ENCODE measurements around the gene INTS4. TPM values are rescaled to one million over a fixed set of nuclear protein-coding genes. Genes with fewer than 3 reads are reported as not detected.

Gene INTS4
- total and polyA plus RNA-seq, 2 of the 8 experiments (the other 6 are each of a cell fraction or from before 2014, with no cell fraction given): 27.0 to 31.3 TPM

- TF ChIP-seq CHD7 (IDR thresholded peaks at IDR 0.05; ENCODE audit: insufficient replicate concordance, low read length): no peak
- TF ChIP-seq HDAC2 (IDR thresholded peaks at IDR 0.05; ENCODE audit: borderline replicate concordance in 1 of 2, low read depth in 2 of 2, low read length in 2 of 2): no peak
- TF ChIP-seq RBBP5 (IDR thresholded peaks at IDR 0.05; ENCODE audit: borderline replicate concordance, low read depth, low read length): no peak
- no peak for TF ChIP-seq GABPA (IDR thresholded peaks at IDR 0.05; ENCODE audit: borderline replicate concordance, insufficient read depth, low read length)
- TF ChIP-seq TBP (IDR thresholded peaks at IDR 0.05; ENCODE audit: low read depth, low read length): no peak
- TF ChIP-seq ATF2 (IDR thresholded peaks at IDR 0.05; ENCODE audit: low read length): no peak
- TF ChIP-seq TEAD4 (IDR thresholded peaks at IDR 0.05; ENCODE audit: low read depth, low read length): no peak
- TF ChIP-seq KDM5A (IDR thresholded peaks at IDR 0.05; ENCODE audit: low read length): no peak
- no peak for TF ChIP-seq ASH2L (IDR thresholded peaks at IDR 0.05; ENCODE audit: low read length)
- TF ChIP-seq KDM4A (IDR thresholded peaks at IDR 0.05; ENCODE audit: low read depth, low read length, severe bottlenecking): no peak
These were observed 30.9 kb upstream of the INTS4 start (continued) for GRCh38 chr11:78025378-78025777.
